Thymus (tissue), 11 donors: ENCODE results near the gene TMEM17. TPM values are rescaled to one million over a fixed set of nuclear protein-coding genes. Genes with fewer than 3 reads are reported as not detected.
"Not testable (repeated sequence)": the region's sequence is repeated elsewhere in the genome, so short reads cannot be mapped to it uniquely, and the experiment has no call there.

Experiments used
- DNase-seq, 9 donors: peaks; one replicate each; pipeline ENCODE4 v3.0.0-alpha.2; 2013; ENCODE audit warnings: low spot score in 9 of 9, low read depth in 6 of 9, missing footprints in 1 of 9
- H3K27ac ChIP-seq, 2 donors: one replicate each; pipeline ENCODE4 v1.5.1; 2013; ENCODE audit warnings: control low read depth in 1 of 2, low read depth in 1 of 2, low read length in 1 of 2, mild to moderate bottlenecking in 1 of 2, moderate library complexity in 1 of 2
- H3K27me3 ChIP-seq, 2 donors: one replicate each; pipeline ENCODE4 v1.5.1; 2013; ENCODE audit warnings: low read length in 1 of 2; ENCODE audit not compliant: control insufficient read depth in 2 of 2, insufficient read depth in 1 of 2
- H3K36me3 ChIP-seq, 2 donors: one replicate each; pipeline ENCODE4 v1.5.1; 2013; ENCODE audit warnings: low read length in 1 of 2, mild to moderate bottlenecking in 1 of 2, moderate library complexity in 1 of 2; ENCODE audit not compliant: control insufficient read depth in 2 of 2, insufficient read depth in 2 of 2
- H3K4me1 ChIP-seq, 2 donors: one replicate each; pipeline ENCODE4 v1.5.1; 2013; ENCODE audit warnings: low read length in 2 of 2; ENCODE audit not compliant: control insufficient read depth in 2 of 2, insufficient read depth in 2 of 2
- H3K4me3 ChIP-seq, 2 donors: one replicate each; pipeline ENCODE4 v1.5.1; 2013; ENCODE audit warnings: low read length in 2 of 2, control low read depth in 1 of 2, mild to moderate bottlenecking in 1 of 2
- H3K9me3 ChIP-seq, 2 donors: one replicate each; pipeline ENCODE4 v1.5.1; 2013; ENCODE audit warnings: low read length in 1 of 2, mild to moderate bottlenecking in 1 of 2; ENCODE audit not compliant: control insufficient read depth in 2 of 2, insufficient read depth in 1 of 2
- WGBS: extraction: QIAGEN DNeasy Blood & Tissue Kit; methylation state at CpG from one replicate; pipeline ENCODE4 v1.1.7; 2013; 5-methylcytosine and 5-hydroxymethylcytosine counted together
- polyA plus RNA-seq: library from polyadenylated mRNA; stranded (reverse); fragments of 200-250 nt; gene quantifications from one replicate; pipeline ENCODE4 v1.2.3, GENCODE V29; 2013
- total RNA-seq: library from RNA; stranded (reverse); fragments of 120-200 nt; gene quantifications from one replicate; pipeline ENCODE4 v1.2.4, GENCODE V29; 2013
- donor health status: healthy.

Gene TMEM17
- total and polyA plus RNA-seq, 2 donors: 1.0 to 1.9 TPM

DNA sequence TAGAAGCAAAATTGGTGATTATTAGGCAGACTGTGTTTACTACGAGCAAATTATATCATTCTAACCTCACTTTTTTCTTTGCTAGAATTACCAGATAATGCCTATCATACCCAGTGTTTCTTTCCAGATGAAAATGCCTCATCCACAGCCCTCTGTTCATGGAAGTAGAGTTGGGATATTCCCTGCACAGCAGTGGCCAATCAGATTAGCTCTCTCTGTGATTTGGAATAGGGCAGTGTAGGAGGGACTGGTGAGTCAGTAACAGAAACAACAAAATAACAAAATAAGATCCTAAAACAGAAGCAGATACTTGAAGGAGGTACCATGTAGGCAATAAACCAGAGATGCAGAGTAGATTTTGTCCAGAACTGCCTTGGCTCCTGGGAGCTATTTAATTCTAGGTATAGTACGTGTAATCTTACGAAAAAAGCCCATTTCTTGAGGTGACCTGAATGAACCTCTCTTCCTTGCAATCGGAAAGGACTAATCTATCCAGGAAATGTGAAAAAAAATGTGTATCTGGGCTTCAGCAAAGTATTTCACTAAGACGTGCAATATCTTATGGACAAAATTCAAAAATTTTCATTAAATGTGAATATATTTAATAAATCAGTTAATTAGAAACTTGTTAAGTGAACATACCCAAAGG is 18.4 kb upstream of the TMEM17 start:
- H3K36me3 ChIP-seq: no peaks in the 10 kb centered on the region
- H3K27me3 ChIP-seq: no peaks in the 10 kb centered on the region
- WGBS: 98% methylated on average over 5 of the region's 5 CpGs

DNA sequence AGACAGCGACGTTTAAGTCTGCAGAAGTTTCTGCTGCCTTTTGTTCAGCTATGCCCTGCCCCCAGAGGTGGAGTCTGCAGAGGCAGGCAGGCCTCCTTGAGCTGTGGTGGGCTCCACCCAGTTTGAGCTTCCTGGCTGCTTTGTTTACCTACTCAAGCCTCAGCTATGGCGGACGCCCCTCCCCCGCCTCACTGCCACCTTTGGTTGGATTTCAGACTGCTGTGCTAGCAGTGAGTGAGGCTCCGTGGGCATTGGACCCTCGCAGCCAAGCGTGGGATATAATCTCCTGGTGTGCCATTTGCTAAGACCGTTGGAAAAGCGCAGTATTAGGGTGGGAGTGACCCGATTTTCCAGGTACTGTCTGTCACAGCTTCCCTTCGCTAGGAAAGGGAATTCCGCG is 15.1 kb upstream of the TMEM17 start:
- H3K9me3 ChIP-seq, H3K4me1 ChIP-seq, H3K36me3 ChIP-seq, H3K4me3 ChIP-seq, H3K27ac ChIP-seq, DNase-seq, H3K27me3 ChIP-seq: not testable (repeated sequence)
- 90% methylated on average over 14 of the region's 14 CpGs for whole genome bisulfite sequencing

More for the DNA sequence above, 18.4 kb upstream of the TMEM17 start:
- H3K4me1 ChIP-seq: no peaks in the 10 kb centered on the region
- peaks cover 0 to 8% of the 10 kb centered on the region in 2 donors for H3K9me3 ChIP-seq
- no peak for DNase-seq
- no peak overlapping the region for H3K27ac ChIP-seq
- H3K4me3 ChIP-seq: no peak overlapping the region

DNA sequence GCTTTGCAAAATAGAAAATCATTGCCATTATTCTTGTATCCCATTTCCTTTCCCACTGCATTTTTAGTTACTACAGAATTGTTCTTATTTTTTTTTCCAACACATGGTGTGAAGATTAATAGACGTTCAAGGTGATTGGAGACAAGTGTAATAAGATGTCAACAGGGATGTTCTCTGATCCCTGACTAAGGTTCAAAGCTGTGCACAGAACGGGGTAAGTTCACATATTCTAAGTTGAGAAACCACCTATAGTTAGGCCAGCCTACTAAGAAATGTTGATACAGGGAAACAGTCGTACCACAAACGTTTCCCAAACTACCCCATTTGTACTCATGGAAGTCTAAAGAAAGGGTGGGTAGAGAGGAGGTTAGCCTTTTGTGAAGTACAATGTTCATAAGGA is 6.4 kb upstream of the TMEM17 start:
- H3K9me3 ChIP-seq: no peaks in the 10 kb centered on the region
- H3K27ac ChIP-seq: no peak overlapping the region
- H3K27me3 ChIP-seq: no peaks in the 10 kb centered on the region
- WGBS: 95% methylated on average over 4 of the region's 4 CpGs
- no peaks in the 10 kb centered on the region for H3K36me3 ChIP-seq
- DNase-seq: no peak
- no peaks in the 10 kb centered on the region for H3K4me1 ChIP-seq
- no peak overlapping the region for H3K4me3 ChIP-seq

DNA sequence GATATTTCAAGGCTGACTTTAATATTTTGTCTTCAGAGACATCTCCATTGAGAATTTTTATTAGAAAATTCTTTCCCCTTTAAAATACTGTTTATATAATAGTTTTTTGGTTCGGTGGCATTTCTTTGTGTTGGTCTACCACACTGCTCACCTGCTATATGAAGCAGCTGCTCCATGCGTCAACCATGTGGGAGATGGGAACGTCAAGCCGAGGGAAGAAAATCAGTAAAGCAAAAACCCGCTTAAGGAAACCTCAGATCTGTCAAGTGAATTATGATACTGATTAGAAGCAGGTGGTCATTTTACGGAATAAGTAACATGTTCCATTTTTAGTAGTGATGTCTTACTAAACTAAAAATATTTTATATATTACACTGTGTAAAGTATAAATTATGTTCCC is 5.6 kb upstream of the TMEM17 start:
- H3K27ac ChIP-seq: no peak overlapping the region
- no peaks in the 10 kb centered on the region for H3K4me1 ChIP-seq
- DNase-seq: no peak
- no peaks in the 10 kb centered on the region for H3K9me3 ChIP-seq
- WGBS: 77% methylated on average over 6 of the region's 6 CpGs
- no peak overlapping the region for H3K4me3 ChIP-seq
- no peaks in the 10 kb centered on the region for H3K36me3 ChIP-seq
- no peaks in the 10 kb centered on the region for H3K27me3 ChIP-seq

DNA sequence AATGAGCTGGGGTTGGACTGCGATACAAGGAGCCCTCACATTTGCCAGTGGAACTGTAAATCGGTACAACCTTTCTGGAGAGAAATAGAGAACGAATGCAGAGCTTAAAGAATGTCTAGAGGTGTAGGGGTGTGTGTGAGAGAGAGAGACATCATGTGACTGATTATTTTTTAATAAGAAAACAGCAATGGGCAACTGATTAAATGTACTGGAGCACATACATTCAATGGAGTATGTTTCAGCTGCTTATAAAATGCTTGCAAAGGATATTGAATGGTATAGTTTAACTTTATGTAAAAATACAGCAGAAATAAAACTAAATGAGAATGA is 391 bp upstream of the TMEM17 start:
- peak in 3 of 9 donors; percentile 8 to 14 (median 9) for DNase-seq
- H3K36me3 ChIP-seq: no peaks in the 10 kb centered on the region
- peak overlapping the region in 1 of 2 donors; percentile 33 for H3K27ac ChIP-seq
- peak overlapping the region; percentile 63 to 70 for H3K4me3 ChIP-seq
- peaks cover 0 to 4% of the 10 kb centered on the region in 2 donors for H3K27me3 ChIP-seq
- WGBS: under 1% methylated on average over 3 of the region's 3 CpGs
- peaks cover 0 to 4% of the 10 kb centered on the region in 2 donors for H3K4me1 ChIP-seq
- no peaks in the 10 kb centered on the region for H3K9me3 ChIP-seq

DNA sequence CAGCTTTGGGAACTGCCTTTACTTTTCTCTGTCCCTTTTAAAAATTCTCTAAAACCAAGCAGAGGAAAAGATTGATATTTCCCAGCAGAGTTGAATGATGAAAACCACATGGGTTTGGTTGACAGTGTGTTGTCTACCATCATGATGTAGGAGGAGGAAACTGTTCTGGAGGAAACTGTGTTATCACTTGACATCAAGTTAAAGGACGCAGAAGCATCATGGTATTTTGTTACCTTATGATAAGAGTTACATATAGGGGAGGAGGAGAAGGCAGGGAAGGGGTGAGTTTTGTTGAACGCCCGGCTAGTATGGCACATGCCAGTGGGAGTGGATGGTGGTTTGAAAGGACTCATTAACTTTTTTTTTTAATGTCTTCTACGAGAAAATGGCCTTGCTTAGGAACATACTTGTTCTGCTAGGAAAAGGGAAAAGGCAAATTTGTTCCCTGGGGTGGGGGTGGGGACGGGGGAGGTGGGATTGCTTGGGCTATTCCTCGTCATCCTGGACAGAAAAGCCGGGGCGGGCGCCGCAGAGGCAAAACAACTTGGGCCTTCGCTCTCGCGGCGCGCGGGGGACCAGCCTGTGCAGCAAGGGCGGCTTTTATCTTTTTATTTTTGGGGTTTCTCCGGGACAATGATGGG is 766 bp downstream of the TMEM17 start:
- H3K36me3 ChIP-seq: no peaks in the 10 kb centered on the region
- H3K27ac ChIP-seq: peak overlapping the region; percentile 27 to 36
- H3K9me3 ChIP-seq: no peaks in the 10 kb centered on the region
- peak overlapping the region; percentile 63 to 70 for H3K4me3 ChIP-seq
- H3K4me1 ChIP-seq: peaks cover 0 to 4% of the 10 kb centered on the region in 2 donors
- peak in 4 of 9 donors; percentile 5 to 21 (median 10) for DNase-seq
- 24% methylated on average over 18 of the region's 18 CpGs for WGBS
- peaks cover 0 to 4% of the 10 kb centered on the region in 2 donors for H3K27me3 ChIP-seq

DNA sequence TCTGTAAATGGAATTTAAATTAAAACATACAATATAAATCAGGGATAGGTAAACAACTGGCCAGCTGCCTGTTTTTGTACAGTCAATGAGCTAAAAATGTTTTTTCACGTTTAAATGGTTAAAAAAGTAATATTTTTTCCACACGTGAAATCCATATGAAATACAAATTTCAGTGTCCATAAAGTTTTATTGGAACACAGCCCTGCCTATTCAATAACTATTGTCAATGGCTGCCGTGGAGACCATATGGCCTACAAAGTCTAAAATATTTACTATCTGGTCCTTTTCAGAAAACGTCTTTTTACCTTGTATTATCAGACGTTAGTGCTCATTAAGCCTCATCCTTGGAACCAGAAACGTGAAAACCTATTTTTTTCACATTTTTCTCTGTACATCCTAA is 1.3 kb downstream of the TMEM17 start:
- H3K27ac ChIP-seq: no peak overlapping the region
- no peaks in the 10 kb centered on the region for H3K9me3 ChIP-seq
- no peak overlapping the region for H3K4me3 ChIP-seq
- peaks cover 0 to 4% of the 10 kb centered on the region in 2 donors for H3K4me1 ChIP-seq
- no peaks in the 10 kb centered on the region for H3K36me3 ChIP-seq
- DNase-seq: no peak
- peaks cover 0 to 4% of the 10 kb centered on the region in 2 donors for H3K27me3 ChIP-seq
- WGBS: 99% methylated on average over 6 of the region's 6 CpGs

DNA sequence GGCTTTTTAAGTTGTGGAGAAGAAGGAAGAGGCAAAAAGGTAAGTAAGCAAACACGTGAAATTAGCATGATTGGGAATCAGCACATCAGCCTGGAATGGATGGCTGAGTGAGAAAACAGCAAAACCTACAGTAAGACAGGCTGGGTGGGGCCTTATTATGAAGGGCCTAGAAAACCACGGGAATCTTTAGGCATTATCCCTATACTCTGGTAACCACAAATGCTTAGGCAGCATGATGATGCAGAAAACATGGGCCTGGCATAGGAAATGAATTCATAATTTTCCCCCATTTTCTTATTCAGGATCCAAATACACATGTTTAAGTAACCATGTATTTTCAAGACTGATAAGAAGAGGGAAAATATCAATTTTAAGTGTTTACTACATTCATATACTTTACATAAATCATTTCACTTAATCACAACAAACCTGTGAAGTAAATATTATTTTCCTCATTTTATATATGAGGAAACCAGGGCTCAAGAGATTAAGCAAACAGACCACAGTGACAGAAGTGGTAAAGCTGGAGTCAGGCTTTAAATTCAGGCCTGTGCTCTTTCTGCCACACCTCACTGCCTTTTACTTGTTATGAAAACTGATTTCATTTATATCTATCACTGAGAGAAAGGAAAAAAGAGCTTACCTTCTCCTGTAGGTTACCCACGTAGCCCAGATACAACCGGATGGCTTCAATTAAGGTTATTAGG is 4.0 kb downstream of the TMEM17 start:
- H3K36me3 ChIP-seq: no peaks in the 10 kb centered on the region
- H3K9me3 ChIP-seq: no peaks in the 10 kb centered on the region
- no peak for DNase-seq
- 85% methylated on average over 4 of the region's 4 CpGs for WGBS
- peaks cover 0 to 4% of the 10 kb centered on the region in 2 donors for H3K4me1 ChIP-seq
- H3K4me3 ChIP-seq: no peak overlapping the region
- H3K27ac ChIP-seq: no peak overlapping the region
- peaks cover 0 to 4% of the 10 kb centered on the region in 2 donors for H3K27me3 ChIP-seq

DNA sequence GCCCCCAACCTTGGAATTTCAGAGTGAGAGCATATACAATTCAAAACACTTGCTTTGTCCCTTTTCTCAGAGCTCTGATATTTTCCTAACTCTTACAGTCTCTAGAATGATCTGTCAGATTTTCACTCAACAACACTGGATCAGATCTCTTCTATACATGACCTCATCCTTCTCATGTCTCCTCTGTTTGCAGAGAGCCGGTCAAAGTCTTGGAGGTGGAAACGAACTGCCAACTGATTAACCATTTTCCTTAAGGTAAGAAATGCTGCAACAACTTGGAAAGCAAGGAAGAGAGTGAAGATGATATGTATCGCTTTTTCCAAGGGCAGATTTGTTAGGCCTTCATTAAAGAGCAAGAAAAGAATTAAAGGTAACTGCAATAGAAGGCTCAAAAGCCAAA is 4.9 kb downstream of the TMEM17 start:
- 99% methylated on average over 3 of the region's 3 CpGs for WGBS
- Histone ChIP-seq H3K27ac (no peak overlapping the region), H3K4me1 (peaks cover 0 to 4% of the 10 kb centered on the region in 2 donors)

More for the DNA sequence above, 4.9 kb downstream of the TMEM17 start:
- Histone ChIP-seq H3K4me3 (no peak overlapping the region), H3K27me3 (peaks cover 0 to 4% of the 10 kb centered on the region in 2 donors), H3K9me3 (no peaks in the 10 kb centered on the region), H3K36me3 (no peaks in the 10 kb centered on the region)
- no peak for DNase-seq
